ENCODE measurements around the gene TOM1.

The TOM1 gene

DNA sequence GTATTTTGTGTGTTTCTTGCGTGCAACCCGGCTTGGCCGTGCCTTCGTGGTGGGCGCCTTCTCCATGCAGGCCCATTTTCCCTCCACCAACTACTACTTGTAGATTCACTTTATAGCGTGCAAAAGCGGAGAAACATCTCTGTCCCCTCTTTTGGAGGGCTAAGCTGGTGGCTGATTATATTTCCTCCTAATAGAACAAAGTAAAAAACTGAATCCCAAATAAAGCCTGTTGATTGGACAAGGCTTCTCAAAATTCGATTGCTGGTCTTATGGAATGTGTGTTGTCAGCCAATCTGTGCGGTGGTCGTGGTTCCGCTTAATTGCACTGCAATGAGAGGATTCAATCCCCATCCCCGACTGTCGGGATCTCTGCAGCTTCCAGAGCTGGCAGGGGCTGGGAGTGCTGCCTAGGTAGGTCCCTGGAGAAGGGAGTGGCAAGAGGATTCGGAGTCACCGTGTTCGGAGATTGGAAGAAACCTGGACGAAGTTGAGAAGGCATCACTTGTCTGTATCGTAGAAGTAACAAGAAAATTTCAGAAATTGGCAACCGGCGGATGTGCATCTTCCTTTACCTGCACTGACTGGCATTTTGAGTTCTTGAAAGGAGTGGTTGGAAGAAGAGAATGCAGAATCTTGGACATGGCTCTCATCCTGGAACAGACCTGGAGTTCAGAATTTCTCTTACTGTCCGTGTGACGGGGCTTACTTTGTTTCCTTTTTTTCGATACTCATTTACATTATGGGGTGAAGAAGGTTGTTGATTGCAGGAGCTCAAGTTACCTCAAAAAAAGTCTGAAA is 41.3 kb upstream of the TOM1 start:
- Histone ChIP-seq H3K36me3 (no peaks in the 10 kb centered on the region), H3K9me3 (no peaks in the 10 kb centered on the region), H3K4me3 (ENCODE audit: low read depth in 1 of 2, low read length in 1 of 2) (peak overlapping the region; percentile 72 to 96), H3K27me3 (no peaks in the 10 kb centered on the region), H3K27ac (peak overlapping the region; percentile 87), H3K4me1 (ENCODE audit: control insufficient read depth in 1 of 2, insufficient read depth in 1 of 2, low read depth in 1 of 2, low read length in 1 of 2) (peaks cover 20 to 22% of the 10 kb centered on the region in 2 experiments)
- TF ChIP-seq, protein P1, sequence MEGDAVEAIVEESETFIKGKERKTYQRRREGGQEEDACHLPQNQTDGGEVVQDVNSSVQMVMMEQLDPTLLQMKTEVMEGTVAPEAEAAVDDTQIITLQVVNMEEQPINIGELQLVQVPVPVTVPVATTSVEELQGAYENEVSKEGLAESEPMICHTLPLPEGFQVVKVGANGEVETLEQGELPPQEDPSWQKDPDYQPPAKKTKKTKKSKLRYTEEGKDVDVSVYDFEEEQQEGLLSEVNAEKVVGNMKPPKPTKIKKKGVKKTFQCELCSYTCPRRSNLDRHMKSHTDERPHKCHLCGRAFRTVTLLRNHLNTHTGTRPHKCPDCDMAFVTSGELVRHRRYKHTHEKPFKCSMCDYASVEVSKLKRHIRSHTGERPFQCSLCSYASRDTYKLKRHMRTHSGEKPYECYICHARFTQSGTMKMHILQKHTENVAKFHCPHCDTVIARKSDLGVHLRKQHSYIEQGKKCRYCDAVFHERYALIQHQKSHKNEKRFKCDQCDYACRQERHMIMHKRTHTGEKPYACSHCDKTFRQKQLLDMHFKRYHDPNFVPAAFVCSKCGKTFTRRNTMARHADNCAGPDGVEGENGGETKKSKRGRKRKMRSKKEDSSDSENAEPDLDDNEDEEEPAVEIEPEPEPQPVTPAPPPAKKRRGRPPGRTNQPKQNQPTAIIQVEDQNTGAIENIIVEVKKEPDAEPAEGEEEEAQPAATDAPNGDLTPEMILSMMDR (IDR thresholded peaks at IDR 0.05), result no peak

DNA sequence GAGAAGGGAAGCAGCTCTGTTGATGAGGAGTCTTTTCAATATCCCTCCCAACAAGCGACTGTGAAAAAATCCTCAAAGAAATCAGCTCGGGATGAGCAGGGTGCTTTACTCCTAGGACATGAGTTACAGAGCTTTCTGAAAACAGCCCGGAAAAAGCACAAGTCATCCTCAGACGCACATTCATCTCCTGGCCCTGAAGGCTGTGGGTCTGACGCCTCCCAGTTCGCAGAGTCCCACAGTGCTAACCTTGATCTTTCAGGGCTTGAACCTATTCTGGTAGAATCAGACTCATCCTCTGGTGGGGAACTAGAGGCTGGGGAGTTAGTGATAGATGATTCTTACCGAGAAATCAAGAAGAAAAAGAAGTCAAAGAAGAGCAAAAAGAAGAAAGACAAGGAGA is 34.7 kb upstream of the TOM1 start:
- no peaks in the 10 kb centered on the region for H3K27me3 ChIP-seq
- H3K27ac ChIP-seq, result no peak overlapping the region
- no peaks in the 10 kb centered on the region for H3K9me3 ChIP-seq
- TF ChIP-seq, protein P1 (IDR thresholded peaks at IDR 0.05), result no peak
- H3K4me3 ChIP-seq (ENCODE audit: low read depth in 1 of 2, low read length in 1 of 2), result no peak overlapping the region
- peaks cover 6% of the 10 kb centered on the region in 2 experiments for H3K4me1 ChIP-seq (ENCODE audit: control insufficient read depth in 1 of 2, insufficient read depth in 1 of 2, low read depth in 1 of 2, low read length in 1 of 2)
- peaks cover 60% of the 10 kb centered on the region for H3K36me3 ChIP-seq

DNA sequence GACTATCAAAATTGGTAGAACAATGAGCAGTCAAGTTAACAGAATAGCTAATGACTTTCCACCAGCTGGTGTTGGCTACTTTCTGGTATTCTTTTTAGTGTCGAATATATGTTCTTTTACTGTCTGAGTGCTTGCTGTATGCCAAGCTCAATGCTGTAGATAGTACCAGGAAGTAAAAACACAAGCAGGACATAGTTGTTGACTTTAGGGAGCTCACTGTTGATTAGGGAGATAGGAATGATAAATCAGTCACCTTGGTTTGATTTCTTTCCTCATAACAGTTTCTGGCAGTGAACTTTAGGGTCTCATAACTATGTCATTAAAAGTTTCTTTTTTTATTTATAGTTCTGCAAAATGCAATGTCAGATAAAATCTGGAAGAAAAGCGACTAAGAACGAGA is 33.4 kb upstream of the TOM1 start:
- no peaks in the 10 kb centered on the region for H3K27me3 ChIP-seq
- no peak overlapping the region for H3K4me3 ChIP-seq (ENCODE audit: low read depth in 1 of 2, low read length in 1 of 2)
- no peak overlapping the region for H3K27ac ChIP-seq
- H3K4me1 ChIP-seq (ENCODE audit: control insufficient read depth in 1 of 2, insufficient read depth in 1 of 2, low read depth in 1 of 2, low read length in 1 of 2), result peaks cover 6% of the 10 kb centered on the region in 2 experiments
- peaks cover 66% of the 10 kb centered on the region for H3K36me3 ChIP-seq
- TF ChIP-seq, protein P1 (IDR thresholded peaks at IDR 0.05), result no peak
- H3K9me3 ChIP-seq, result no peaks in the 10 kb centered on the region

- H3K27ac ChIP-seq, result no peak overlapping the region
- H3K9me3 ChIP-seq, result no peaks in the 10 kb centered on the region
- TF ChIP-seq, protein P1 (IDR thresholded peaks at IDR 0.05), result no peak
- peaks cover 0 to 2% of the 10 kb centered on the region in 2 experiments for H3K4me1 ChIP-seq (ENCODE audit: control insufficient read depth in 1 of 2, insufficient read depth in 1 of 2, low read depth in 1 of 2, low read length in 1 of 2)
- H3K4me3 ChIP-seq (ENCODE audit: low read depth in 1 of 2, low read length in 1 of 2), result no peak overlapping the region
- H3K36me3 ChIP-seq, result peaks cover 66% of the 10 kb centered on the region
- H3K27me3 ChIP-seq, result no peaks in the 10 kb centered on the region
These were observed 30.1 kb upstream of the TOM1 start for GRCh38 chr22:35269630-35270029.

DNA sequence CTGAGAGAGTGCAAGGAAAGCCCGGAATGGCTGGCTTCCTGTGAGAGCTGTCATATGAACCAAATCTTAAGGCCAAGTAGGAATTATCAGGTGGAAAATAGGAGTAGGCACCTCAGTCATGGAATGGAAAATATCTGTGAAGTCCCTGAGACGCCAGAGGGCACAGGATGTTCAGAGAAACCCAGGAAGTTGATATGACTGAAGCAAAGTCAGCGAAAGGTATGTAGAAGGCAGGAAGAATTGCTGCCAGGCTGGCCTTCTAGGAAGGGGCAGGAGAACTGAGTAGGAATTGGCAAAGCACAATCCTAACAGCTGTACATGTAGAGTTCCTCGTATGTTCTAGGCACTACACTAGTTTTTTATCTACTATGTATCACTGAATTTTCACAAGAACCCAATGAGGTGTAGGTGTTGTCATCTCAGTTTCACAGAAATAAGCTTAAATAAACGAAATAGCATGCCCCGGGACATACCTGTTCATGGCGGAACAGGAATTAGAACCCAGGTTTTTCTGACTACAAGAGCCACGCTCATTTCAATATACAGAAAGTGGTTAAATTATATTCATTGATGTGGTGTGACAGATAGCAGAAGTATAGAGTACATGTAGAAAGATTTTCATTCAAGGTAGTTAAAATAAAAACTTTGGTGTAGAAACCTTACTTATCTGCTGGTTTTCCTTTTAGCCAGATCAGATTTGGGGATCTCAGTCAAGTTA is 25.4 kb upstream of the TOM1 start:
- Histone ChIP-seq H3K4me1 (ENCODE audit: control insufficient read depth in 1 of 2, insufficient read depth in 1 of 2, low read depth in 1 of 2, low read length in 1 of 2) (peaks cover 0 to 2% of the 10 kb centered on the region in 2 experiments), H3K9me3 (no peaks in the 10 kb centered on the region), H3K36me3 (peaks cover 34% of the 10 kb centered on the region), H3K27ac (no peak overlapping the region), H3K4me3 (ENCODE audit: low read depth in 1 of 2, low read length in 1 of 2) (no peak overlapping the region), H3K27me3 (no peaks in the 10 kb centered on the region)
- TF ChIP-seq, protein P1 (IDR thresholded peaks at IDR 0.05), result no peak

Measured in neutrophil (primary cell).